GM10847 (cell line): ENCODE measurements around the gene USP5.

ENCODE experiments used
- POLR2A ChIP-seq: IDR thresholded peaks from 2 replicates; pipeline ENCODE4 v1.6.1; 2011; ENCODE audit not compliant: insufficient read length; ENCODE audit errors: extremely low read depth

The USP5 gene

DNA sequence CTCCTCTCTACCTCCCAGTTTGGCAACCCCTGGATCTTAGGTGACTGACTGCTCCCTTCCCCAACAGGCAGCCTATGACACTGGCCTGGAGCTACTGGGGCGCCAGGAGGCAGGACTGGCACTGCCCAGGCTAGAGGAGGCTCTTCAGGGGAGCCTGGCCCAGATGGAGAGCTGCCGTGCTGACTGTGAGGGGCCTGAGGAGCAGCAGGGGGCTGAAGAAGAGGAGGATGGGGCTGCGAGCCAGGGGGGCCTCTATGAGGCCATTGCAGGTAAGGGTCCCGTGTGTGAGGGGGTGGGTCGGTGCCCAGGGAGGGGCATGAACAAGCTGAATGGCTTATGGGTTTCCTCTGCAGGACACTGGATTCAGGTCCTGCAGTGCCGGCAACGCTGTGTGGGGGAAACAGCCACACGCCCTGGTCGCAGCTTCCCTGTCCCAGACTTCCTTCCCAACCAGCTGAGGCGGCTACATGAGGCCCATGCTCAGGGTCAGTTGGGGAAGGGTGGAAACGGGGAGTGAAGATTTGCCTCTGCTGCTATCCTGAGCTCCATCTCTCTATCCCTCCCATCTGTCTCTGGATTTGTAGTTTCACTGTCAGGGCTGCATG, 21.6 kb upstream of the USP5 start:
- no peak for TF ChIP-seq POLR2A

DNA sequence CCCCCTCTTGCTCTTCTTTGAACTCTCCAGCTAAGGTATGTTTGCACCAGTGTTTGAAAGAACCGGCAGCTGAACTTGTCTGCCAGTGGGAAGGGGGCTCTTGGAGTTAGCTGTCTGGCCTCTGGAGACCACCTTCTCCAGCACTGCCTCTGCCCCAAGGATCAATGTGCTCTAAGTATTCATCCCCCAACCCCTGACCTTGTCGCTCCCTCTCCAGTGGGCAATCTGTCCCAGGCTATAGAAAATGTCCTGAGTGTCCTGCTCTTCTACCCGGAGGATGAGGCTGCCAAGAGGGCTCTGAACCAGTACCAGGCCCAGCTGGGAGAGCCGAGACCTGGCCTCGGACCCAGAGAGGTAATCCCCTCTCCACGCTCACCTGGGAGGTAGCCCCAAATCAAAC, 21.0 kb upstream of the USP5 start:
- no peak for TF ChIP-seq POLR2A

DNA sequence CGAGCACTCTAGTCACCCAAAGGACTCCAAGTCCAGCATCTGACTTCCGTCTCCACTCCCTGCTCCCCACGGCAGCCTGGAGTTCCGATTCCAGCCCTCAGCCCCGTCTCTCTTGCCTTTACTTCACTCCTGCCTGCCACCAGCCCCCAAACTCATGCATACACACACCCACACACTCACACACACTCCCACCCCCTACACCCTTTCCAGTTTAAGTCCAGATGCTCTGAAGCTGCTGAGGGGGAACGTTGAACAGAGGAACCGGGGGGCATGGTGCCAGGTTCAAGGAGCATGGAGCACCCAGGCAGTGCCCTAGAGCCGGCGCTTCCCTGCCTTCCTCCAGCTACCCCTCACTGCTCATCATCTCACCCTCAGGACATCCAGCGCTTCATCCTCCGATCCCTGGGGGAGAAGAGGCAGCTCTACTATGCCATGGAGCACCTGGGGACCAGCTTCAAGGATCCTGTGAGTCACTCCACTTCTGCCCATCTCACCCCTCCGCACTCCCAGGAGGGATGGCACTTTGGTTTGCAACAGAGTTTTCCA, 20.4 kb upstream of the USP5 start:
- no peak for TF ChIP-seq POLR2A

DNA sequence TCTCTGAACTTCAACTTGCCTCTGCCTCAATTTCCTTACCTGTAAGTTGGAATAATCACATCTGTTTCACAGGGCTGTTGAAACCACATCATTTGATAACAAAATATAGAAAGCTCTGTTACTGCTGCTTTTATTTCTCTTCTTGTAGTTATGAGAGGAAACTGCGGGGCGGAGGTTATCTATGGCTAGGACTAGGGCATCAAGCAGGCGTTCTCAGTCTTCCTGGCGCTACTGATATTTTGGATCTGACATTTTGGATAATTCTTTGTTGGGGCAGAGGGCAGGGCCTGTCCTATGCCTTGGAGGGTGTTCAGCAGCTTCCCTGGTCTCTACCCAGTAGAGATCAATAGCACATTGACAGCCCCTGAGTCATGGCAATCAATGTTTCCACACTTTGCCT, 19.8 kb upstream of the USP5 start:
- no peak for TF ChIP-seq POLR2A

DNA sequence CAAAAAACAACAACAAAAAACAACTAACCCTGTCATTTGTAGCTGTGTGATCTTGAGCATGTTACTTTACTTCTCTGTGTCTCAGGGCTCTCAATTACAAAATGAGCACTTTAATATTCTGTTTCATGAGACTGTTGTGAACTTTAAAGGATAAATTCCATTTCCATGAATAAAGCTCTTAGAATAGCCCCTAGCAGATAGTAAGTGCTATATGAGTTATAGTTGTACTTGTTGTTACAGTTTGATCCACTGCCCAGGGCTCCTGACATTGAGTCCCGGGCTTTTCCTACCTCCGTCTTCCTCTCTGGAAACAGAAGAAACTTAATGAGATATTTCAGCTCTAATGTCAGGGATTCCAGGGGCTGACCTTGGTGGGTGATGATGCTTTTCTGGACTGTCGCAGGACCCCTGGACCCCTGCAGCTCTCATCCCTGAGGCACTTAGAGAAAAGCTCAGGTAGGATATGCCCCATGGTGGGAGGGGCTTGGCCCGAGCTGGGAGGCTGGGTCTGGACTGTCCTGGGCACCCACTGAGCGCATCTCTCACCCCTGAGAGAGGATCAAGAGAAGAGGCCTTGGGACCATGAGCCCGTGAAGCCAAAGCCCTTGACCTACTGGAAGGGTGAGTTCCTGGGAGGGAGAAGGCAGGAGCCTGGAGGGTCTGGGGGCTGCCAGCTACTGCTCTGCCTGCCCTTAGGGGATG, 18.6 kb upstream of the USP5 start:
- TF ChIP-seq POLR2A: no peak

DNA sequence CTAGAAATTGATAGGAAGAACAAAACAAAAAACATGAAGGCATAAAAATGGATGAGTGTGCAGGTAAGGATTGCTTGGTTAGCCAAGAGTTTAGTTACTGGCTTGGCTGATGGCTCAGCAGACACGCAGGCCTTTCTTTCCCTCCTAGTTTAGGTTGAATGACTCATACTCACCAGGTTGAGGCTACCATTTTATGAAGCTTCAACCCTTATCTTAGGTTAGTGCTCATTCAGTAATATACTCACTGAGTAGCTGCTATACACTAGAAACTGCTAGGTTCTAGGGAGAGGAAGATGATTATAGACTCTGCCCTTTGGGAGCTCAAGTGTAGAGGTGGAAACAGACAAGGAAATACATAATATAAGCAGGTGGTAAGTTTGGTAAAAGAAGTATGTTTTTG, 17.7 kb upstream of the USP5 start:
- no peak for TF ChIP-seq POLR2A

DNA sequence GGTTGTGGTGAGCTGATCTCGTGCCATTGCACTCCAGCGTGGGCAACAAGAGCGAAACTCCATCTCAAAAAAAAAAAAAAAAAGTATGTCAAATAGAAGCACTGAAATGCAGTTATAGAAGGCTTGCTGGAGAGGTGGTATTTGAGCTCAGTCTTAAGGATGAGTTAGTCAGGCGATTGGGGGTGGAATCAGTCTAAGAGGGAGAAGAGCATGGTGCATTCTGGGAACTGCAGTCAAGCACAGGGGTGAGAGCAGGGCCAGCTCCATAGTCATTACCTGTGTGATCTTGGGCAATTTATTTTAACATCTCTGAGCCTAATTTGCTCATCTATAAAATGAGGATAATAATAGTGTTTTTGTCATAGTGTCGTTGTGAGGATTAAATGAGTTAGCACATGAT, 17.1 kb upstream of the USP5 start:
- TF ChIP-seq POLR2A: no peak

DNA sequence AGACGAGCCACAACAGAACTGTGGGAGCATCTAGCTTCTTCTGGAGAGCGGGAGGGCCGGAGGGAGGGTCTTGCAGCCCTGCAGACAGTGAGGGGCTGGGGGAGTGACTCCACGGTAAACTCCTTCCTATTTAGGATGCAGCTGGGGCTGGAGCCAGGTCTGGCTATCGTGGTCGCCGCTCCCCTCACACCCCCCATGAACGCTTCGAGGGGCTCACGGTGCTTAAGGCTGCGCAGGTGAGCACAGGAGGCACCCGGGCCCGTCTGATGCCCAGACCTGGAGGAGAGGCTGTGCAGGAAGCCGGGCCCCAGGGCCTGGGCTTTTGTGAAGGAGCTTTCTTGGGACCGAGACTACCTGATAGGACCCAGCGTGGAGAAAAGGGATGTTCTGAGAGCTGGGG, 15.1 kb upstream of the USP5 start:
- TF ChIP-seq POLR2A: no peak

DNA sequence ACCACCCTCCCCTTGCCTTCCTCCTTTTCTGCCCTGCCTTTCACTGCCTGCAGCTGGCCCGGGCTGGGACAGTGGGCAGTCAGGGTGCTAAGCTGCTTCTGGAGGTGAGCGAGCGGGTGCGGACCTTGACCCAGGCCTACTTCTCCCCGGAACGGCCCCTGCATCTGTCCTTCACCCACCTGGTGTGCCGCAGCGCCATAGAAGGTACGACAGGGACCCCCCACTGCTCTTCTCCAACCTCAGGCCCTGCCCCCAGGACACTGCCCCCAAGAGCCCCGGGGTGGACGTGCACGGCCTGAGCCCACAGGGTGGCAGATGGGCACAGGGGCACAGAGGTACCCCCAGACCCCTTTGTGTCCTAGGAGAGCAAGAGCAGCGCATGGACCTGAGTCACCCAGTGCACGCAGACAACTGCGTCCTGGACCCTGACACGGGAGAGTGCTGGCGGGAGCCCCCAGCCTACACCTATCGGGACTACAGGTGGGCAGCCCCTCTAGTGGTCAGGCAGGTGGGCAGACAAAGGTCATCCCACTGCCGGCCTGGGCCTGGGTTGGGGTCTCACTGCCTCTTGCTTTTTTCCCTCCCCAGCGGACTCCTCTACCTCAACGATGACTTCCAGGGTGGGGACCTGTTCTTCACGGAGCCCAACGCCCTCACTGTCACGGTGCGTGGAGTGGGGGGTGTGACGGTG, 14.4 kb upstream of the USP5 start:
- no peak for TF ChIP-seq POLR2A

DNA sequence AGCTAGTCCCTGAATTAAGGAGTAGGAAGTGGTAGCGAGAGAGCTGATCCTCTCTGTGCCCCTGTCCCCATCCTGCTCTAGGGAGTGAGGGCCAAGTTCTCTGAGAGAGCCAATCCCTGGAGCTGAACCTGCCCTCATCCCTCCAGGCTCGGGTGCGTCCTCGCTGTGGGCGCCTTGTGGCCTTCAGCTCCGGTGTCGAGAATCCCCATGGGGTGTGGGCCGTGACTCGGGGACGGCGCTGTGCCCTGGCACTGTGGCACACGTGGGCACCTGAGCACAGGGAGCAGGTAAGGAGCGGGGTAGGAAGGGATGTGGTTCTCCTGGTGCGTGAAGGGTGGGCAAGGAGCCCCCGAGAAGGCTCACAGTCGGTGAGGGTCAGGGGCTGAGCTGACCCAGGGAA, 13.1 kb upstream of the USP5 start:
- no peak for TF ChIP-seq POLR2A

DNA sequence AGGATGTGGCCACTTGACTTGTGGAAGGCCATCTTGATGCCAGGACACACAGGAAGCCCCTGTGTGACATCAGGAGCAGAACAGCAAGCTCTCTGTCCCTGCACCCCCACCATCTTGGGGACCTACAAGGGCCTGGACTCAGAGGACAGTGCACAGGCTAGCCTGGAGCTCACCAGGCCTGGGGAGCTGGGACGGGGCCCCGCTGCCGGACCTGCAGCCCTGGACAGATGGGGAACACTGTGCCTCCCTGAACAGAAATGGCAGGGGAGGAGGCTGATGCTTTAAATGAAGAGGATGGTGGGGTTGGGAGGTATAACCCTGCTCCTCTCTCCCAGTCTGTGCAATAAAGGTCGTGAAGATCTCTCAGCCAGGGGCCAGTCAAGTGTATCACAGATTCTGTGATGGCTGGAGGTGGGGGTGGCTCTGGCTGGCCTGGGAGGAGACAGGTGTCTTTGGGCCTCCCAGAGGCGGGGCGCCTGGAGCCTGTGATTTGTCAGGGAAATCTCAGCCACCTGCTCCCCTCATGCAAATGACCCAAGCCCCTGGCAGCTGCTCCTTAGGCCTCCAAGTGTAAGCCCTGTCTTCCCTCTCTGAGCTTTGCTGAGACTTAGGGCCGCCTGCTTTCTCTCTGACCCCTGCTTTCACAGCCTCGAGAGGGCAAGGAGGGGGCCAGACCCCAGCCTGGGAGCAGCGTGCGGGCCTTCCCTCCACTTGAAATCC, 12.3 kb upstream of the USP5 start:
- TF ChIP-seq POLR2A: no peak

DNA sequence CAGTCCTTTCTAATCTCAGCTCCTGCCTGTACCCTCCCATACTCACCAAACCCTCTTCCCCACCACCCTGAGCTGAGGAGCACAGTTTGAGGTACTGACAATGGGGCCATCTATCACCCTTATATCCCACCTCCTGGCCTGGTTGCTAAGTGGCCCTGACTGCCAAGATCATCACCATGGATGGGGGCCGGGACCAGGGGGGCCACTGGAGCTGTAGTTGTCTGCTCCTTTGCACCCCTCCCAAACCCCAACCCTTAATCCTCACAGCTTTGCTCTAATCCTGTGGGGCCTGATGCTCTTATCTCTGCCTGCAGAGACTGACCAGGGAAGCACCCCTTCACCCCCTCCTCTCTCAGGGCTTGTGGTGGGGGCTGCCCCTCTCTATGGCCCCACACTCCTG, 11.6 kb upstream of the USP5 start:
- TF ChIP-seq POLR2A: no peak

DNA sequence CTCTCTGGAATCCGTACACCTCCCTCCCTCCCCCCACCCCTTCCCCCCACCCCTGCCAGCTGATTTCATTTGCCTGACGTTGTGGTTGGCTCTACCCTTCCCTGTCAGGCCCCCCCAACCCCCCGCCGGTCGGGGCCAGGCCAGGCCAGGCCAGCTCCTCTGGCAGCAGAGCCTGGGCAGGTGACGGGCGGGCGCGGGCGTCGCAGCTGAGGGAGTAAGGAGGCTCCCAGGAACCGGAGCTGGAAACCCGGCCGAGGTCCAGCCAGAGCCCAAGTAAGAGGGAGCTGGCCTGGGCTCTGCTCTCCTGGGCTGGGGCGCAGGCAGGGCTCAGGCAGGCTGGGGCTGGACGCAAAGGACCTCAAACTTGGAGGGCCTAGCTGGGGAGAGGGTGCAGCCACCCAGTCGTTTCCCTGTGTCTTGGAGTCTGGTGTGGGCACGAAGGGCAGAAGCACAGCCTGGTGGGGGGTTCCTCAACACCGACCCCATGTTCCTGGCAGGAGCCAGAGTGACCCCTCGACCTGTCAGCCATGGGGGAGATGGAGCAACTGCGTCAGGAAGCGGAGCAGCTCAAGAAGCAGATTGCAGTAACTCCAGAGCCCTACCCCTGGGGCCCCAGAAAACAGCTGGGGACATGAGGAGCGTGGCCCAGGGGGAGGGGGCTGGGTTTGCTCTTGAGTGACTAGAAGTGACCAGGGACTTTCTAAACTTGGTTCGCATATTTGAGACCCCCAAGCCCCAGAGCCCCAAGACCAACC, 11.0 kb upstream of the USP5 start, which contains the start of gene GNB3:
GNB3 (plus strand) TSS at position 165 of the 755 bp plus-strand sequence; CDS start at position 528, 363 bp downstream.
- TF ChIP-seq POLR2A: no peak

DNA sequence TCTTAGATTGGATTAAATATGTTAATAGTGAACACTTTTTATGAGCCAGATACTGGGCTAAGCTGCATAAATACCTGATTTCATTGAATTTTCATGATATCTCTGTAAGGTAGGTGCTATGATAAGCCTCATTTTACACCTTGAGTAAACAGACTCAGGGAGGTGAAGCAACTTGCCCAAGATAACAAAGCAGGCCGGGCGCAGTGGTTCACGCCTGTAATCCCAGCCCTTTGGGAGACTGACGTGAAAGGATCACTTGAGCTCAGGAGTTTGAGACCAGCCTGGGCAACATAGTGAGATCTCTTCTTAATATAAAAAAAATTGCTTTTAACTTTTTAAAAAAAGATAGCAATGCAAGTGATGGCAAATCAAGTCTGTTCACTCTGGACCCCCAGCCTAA, 9.9 kb upstream of the USP5 start:
- no peak for TF ChIP-seq POLR2A
